NCI-H2107 treated with DMSO at 0.1 percent for 48 hours (cell line): Measurements from ENCODE around the gene TRIML1.

Experiments used
- DNase-seq: peaks from one replicate; lab custom pipeline; 2025; ENCODE audit not compliant: unreplicated experiment; lab: John Stamatoyannopoulos, UW

TRIML1 gene

GRCh38 chr4:188139141-188139540 is at the start of gene TRIML1:
TRIML1 (plus strand) TSS chr4:188139441; CDS start chr4:188139559, 118 bp downstream.
- DNase-seq = no peak

GRCh38 chr4:188092824-188093223 is 46.4 kb upstream of the TRIML1 start:
- DNase-seq = no peak

- no peak for DNase-seq
Observed at GRCh38 chr4:188106454-188106853, 32.8 kb upstream of the TRIML1 start.

- DNase-seq = no peak
Observed at GRCh38 chr4:188107931-188108843, 31.1 kb upstream of the TRIML1 start.

- DNase-seq = no peak
Observed at GRCh38 chr4:188109157-188109755, 30.0 kb upstream of the TRIML1 start, which contains the start of gene TRIML2. TRIML2 (minus strand) TSS chr4:188109603; CDS start chr4:188105368, 4,235 bp downstream.

GRCh38 chr4:188110036-188110435 is 29.2 kb upstream of the TRIML1 start:
- no peak for DNase-seq

- DNase-seq = no peak
Observed at GRCh38 chr4:188110741-188111471, 28.3 kb upstream of the TRIML1 start.

- DNase-seq = no peak
Observed at GRCh38 chr4:188111955-188112354, 27.3 kb upstream of the TRIML1 start.

- no peak for DNase-seq
Observed at GRCh38 chr4:188113156-188113555, 26.1 kb upstream of the TRIML1 start.

- DNase-seq = no peak
Observed at GRCh38 chr4:188117631-188118324, 21.5 kb upstream of the TRIML1 start.

- DNase-seq = no peak
Observed at GRCh38 chr4:188121530-188121929, 17.7 kb upstream of the TRIML1 start.

GRCh38 chr4:188127214-188127874 is 11.9 kb upstream of the TRIML1 start:
- DNase-seq = no peak

GRCh38 chr4:188130355-188130754 is 8.9 kb upstream of the TRIML1 start:
- no peak for DNase-seq

GRCh38 chr4:188132232-188132631 is 7.0 kb upstream of the TRIML1 start:
- DNase-seq = no peak

- DNase-seq = no peak
Observed at GRCh38 chr4:188138227-188138626, 1.0 kb upstream of the TRIML1 start.

- DNase-seq = no peak
Observed at GRCh38 chr4:188139671-188140070, 430 bp downstream of the TRIML1 start.

GRCh38 chr4:188143731-188144130 is 4.5 kb downstream of the TRIML1 start:
- DNase-seq = no peak

- DNase-seq = no peak
Observed at GRCh38 chr4:188145601-188146000, 6.4 kb downstream of the TRIML1 start.

- no peak for DNase-seq
Observed at GRCh38 chr4:188146618-188147017, 7.4 kb downstream of the TRIML1 start.

GRCh38 chr4:188147176-188147575 is 7.9 kb downstream of the TRIML1 start:
- no peak for DNase-seq
